Measurements from ENCODE around the gene TIMM8B.
"Not testable (repeated sequence)": the region's sequence is repeated elsewhere in the genome, so short reads cannot be mapped to it uniquely, and the experiment has no call there.

Gene TIMM8B

DNA sequence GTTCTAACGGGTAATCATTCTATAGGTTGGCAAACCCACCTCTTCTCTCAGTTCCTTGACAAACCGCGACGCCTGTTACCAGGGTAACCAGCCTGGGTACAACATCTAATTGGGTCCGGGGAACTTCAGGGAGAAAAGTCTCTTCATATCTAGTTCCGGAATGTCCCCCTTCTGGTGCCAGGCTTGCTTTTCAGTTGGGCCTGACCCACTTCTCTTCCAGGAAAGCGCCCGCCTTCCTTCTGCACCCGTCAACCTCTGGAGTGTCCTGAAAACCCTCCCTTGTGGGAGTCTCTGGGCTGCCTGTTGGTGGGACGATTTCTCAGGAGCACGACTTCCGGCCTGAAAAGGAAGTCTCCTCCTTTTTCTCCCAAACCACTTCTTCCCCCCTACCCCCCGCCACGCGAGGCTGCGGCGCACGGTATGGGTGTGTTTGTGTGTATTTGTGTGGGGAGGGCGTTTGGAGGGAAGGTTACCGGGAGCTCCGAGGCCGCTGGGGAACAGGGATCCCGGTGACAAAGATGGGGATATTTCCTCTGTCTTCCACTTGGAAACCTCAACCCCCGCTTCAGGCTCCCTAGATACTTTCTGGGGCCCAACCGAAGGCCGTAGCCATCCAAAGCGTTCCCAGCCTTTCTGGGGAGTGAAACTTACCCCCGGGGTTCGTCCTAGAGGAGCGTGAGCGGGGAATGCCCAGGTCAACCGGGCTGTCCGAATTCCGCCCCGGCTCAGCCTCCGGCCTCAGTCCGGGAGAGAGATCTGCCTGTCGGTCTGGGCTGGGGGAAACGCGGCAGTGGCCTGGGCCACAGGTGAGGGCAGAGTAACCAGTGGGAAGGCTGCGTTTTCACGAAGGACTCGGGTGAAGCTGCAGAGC lies 12.4 kb downstream of the TIMM8B start, which contains the start of the genes NKAPD1 and PIH1D2:
NKAPD1 (plus strand) TSS at position 359 of the 871 bp plus-strand sequence. CDS start 1,276 bp downstream, outside the sequence.
PIH1D2 (minus strand) TSS at position 77 of the 871 bp plus-strand sequence. CDS start 843 bp downstream, outside the sequence.
- peak; percentile 92 for DNase-seq (ENCODE audit: low read depth)

DNA sequence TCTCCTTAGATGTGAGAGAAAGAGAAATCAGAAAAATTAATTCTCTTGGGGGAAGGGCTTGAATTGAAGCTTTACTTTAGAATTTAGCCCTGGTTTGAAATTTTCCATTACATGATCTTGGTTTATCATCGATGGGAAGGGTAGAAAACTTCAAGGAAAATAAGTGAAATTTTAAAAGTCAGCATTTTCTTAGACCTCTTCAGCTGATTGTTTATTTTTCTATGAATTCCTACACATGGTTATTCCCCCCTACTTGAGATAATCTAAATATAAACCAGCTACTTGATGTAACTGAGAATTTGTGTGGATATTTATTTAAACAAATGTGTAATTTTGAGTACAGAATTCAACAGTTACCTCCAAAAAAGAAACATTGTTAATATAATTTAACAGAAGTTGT lies 23.6 kb downstream of the TIMM8B start:
- no peak for DNase-seq (ENCODE audit: low read depth)

DNA sequence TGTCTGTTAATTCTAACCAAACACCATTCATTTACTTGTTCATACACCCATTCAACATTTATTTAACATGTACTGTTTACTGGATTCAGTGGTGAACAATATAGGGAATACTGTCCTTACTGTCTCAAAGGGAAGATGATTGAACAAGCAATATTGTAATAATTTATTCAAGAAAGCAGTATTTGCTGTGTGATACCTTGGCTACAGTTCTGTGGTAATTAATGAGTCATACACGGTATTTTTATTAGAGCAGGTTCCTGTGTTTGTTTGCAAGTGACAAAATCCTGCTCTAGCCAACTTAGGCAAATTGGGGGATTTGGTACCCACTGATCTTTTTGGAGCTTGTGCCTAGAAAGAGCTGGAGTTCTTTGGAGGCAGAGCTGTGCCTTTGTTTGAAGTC lies 28.5 kb downstream of the TIMM8B start:
- no peak for DNase-seq (ENCODE audit: low read depth)

DNA sequence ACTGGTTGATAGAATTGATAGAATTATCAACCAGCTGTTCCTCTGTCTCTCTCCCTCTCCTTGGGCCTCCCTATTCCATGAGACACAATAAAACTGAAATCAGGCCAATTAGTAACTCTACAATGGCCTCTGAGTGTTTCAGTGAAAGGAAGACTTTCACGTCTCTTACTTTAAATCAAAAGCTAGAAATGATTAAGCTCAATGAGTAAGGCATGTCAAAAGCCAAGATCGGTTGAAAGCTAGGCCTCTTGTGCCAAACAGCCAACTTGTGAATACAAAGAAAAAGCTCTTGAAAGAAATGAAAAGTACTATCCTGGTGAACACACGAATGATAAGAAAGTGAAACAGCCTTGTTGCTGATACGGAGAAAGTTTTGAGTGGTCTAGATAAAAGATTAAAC lies 29.4 kb downstream of the TIMM8B start:
- no peak for DNase-seq (ENCODE audit: low read depth)

DNA sequence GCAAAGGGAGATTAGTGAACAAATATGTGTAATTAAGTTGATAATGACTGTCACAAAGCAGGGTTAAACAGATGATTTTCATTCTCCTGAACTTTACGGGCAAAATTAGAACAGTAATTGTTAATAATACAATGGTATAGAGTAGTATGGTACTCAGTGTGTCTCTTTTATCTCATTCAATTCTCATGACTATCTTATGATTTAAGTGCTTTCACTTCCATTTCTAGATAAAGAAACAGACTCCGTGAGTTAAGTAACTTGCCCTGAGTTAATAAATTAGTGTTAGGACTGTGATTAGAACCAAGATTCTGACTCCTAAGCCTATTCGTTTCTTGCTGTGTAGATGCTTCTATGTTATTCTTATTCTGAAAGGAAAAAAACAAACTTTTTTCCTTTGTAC lies 34.8 kb downstream of the TIMM8B start:
- DNase-seq (ENCODE audit: low read depth): no peak

DNA sequence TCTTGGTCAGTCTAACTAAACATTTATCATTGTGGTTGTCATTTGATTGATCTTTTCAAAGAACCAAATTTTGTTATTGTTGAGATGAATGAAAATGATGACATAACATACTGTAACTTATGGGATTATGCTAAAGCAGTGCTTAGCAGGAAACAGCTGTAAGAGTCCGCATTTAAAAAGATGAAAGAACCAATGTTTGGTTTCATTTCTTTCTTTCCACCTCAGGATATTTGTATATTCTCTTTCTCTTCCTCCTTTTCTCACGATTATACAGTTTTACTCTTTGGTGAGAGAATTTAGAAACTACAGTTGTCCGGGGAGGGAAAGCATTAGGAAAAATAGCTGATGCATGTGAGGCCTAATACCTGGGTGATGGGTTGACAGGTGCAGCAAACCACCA lies 35.8 kb downstream of the TIMM8B start:
- DNase-seq (ENCODE audit: low read depth): no peak

DNA sequence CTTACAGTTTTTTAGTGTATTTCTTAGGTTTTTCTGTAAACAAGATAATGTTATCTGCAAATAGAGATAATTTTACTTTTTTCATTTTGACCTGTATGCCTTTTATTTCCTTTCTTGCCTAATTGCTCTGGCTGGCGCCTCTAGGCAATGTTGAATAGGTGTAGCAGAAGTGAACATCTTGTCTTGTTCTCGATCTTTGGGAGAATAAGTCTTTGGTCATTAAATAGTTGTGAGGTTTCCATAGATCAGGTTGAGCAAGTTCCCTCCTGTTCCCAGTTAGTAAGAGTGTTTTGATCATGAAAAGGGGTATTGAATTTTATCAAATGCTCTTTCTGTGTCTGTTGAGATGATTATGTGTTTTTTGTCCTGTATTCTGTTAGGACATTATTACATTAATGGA lies 36.8 kb downstream of the TIMM8B start:
- no peak for DNase-seq (ENCODE audit: low read depth)

DNA sequence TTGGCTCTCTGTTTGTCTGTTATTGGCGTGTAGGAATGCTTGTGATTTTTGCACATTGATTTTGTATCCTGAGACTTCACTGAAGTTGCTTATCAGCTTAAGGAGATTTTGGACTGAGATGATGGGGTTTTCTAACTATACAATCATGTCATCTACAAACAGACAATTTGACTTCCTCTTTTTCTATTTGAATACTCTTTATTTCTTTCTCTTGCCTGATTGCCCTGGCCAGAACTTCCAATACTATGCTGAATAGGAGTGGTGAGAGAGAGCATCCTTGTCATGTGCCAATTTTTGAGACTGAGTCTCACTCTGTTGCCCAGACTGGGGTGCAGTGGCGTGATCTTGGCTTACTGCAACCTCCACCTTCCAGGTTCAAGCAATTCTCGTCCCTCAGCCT lies 38.3 kb downstream of the TIMM8B start:
- DNase-seq (ENCODE audit: low read depth): not testable (repeated sequence)

DNA sequence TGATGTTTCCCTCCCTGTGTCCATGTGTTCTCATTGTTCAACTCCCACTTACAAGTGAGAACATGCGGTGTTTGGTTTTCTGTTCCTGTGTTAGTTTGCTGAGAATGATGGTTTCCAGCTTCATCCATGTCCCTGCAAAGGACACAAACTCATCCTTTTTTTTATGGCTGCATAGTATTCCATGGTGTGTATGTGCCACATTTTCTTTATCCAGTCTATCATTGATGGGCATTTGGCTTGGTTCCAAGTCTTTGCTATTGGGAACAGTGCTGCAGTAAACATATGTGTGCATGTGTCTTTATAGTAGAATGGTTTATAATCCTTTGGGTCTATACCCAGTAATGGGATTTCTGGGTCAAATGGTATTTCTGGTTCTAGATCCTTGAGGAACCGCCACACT lies 39.9 kb downstream of the TIMM8B start:
- DNase-seq (ENCODE audit: low read depth): not testable (repeated sequence)

DNA sequence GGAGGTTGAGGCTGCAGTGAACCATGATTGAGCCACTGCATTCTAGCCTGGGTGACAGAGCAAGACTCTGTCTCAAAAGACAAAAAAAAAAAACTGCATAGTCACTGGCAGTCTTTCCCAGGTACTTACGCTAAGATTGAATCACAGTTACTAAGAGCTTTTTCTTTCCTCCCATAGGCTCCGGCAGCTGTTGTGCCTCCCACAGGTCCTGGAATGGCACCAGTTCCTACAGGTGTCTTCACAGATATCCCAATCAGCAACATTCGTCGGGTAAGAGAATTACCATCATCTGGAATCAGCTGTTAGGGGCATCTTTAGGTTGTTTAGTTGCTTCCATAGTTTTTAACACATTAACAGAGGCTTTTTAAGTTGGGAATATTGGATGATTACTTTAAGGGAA lies 41.6 kb downstream of the TIMM8B start:
- DNase-seq (ENCODE audit: low read depth): no peak

DNA sequence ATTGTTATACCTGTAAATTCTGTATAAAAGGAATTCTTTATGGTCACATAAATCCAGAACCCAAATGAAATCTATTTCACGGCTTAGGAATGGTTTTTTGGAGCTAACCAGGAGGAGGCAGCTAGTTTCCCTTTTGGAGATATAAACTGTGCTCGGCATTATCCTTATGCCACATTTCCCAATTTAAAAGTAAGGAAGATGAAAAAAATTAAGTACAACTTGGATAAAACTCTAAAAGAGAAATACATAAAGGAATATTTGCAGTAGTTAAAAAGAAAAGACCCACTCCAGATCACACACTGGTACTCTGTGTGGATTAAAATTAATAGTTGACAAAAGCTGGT lies 43.6 kb downstream of the TIMM8B start:
- DNase-seq (ENCODE audit: low read depth): no peak

DNA sequence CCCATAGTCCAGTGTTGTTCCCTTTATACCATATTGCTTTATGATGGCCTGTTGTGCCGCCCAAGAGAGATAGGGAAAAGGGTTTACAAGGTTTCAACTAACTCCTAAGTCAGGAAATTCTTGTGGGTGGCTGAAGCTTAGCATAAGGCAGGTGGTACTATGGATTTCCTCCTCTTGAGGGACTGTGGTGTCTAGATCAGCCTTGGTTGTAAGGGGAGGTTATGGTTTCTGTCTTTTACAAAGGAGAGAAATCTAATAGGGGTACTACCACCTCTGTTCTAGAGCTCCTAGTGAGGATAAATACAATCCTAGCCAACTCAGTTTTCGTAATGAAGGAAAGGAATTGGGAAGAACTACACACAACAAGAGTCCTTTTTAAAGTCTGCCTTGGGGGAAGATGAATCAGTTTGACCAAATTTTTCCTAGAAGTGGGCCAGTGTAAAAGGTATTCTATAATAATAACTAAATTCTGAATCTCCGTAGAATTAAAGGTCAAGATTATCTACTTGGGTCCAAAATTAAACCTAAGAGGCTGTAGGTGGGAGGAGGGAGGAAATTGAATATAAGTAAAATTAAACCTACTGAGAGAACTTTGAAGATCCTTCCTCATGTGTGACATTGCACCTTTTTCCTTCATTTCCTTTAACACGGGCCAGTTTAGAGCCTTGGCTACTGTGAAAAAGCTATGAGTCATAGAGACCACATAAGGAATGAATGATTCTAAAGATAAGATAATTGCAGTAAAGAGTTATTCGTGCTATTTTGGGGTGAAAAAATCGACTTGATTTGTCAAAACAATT lies 44.2 kb downstream of the TIMM8B start:
- DNase-seq (ENCODE audit: low read depth): peak; percentile 72

DNA sequence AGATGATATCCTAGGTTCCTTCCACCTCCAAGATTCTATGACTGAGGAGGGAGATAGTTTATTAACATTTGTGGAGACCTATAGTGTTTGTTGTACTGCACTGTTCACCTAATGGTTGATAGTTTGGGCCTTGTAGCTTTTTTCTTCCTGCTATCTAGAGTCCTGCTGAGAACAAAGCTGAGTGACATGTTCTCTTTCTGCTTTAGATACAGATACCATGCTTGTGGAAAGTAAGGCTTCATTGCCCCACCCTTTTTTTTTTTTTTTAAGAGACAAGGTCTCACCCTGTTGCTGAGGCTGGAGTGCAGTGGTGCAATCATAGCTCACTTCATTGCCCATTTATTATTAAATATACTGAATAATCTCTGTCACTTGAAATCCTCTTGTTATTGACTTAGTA lies 49.0 kb downstream of the TIMM8B start:
- DNase-seq (ENCODE audit: low read depth): no peak
